Putamen (tissue), 1 donor: ENCODE data around the gene TSSK6.
"Not testable (repeated sequence)": the region's sequence is repeated elsewhere in the genome, so short reads cannot be mapped to it uniquely, and the experiment has no call there.

Experiments
- DNase-seq: peaks from one replicate; pipeline ENCODE4 v3.0.0-alpha.2; 2016; ENCODE audit warnings: low spot score

Gene TSSK6

GRCh38 chr19:19487950-19488874, 27.1 kb downstream of the TSSK6 start:
- no peak for DNase-seq

GRCh38 chr19:19487077-19487949, 28.0 kb downstream of the TSSK6 start:
- no peak for DNase-seq

- DNase-seq = no peak
Measured at GRCh38 chr19:19486343-19487076, 28.8 kb downstream of the TSSK6 start.

- no peak for DNase-seq
Measured at GRCh38 chr19:19485998-19486290, 29.4 kb downstream of the TSSK6 start.

- DNase-seq = no peak
Measured at GRCh38 chr19:19485161-19485997, 30.0 kb downstream of the TSSK6 start.

- no peak for DNase-seq
Measured at GRCh38 chr19:19482809-19483596, 32.3 kb downstream of the TSSK6 start.

- no peak for DNase-seq
Measured at GRCh38 chr19:19480688-19481087, 34.7 kb downstream of the TSSK6 start.

GRCh38 chr19:19477705-19478383, 37.5 kb downstream of the TSSK6 start:
- no peak for DNase-seq

GRCh38 chr19:19475849-19476828, 39.2 kb downstream of the TSSK6 start:
- DNase-seq = no peak

GRCh38 chr19:19475015-19475765, 40.2 kb downstream of the TSSK6 start:
- no peak for DNase-seq

- DNase-seq = not testable (repeated sequence)
Measured at GRCh38 chr19:19472106-19472505, 43.2 kb downstream of the TSSK6 start.

GRCh38 chr19:19471682-19472081, 43.7 kb downstream of the TSSK6 start:
- DNase-seq = no peak

GRCh38 chr19:19470579-19470978, 44.8 kb downstream of the TSSK6 start:
- DNase-seq = no peak

- DNase-seq = no peak
Measured at GRCh38 chr19:19468424-19469050, 46.8 kb downstream of the TSSK6 start.

GRCh38 chr19:19466201-19466600, 49.1 kb downstream of the TSSK6 start:
- DNase-seq = no peak

- no peak for DNase-seq
Measured at GRCh38 chr19:19465436-19466070, 49.8 kb downstream of the TSSK6 start.
